Measurements from ENCODE around the gene IAH1. TPM values are rescaled to one million over a fixed set of nuclear protein-coding genes. Genes with fewer than 3 reads are reported as not detected.
"Not testable (repeated sequence)": the region's sequence is repeated elsewhere in the genome, so short reads cannot be mapped to it uniquely, and the experiment has no call there.

The IAH1 gene
- total RNA-seq, 2 experiments from 2014 or later: 64.6 to 66.3 TPM

GRCh38 chr2:9490789-9491188, 16.4 kb downstream of the IAH1 start:
- Mint-ChIP-seq H3K9me3 (no peaks in the 10 kb centered on the region), H3K4me1 (peaks cover 28% of the 10 kb centered on the region), H3K27ac (no peak overlapping the region), H3K27me3 (no peaks in the 10 kb centered on the region), H3K36me3 (peaks cover 24% of the 10 kb centered on the region), H3K4me3 (no peak overlapping the region)
- no peak for DNase-seq

- Mint-ChIP-seq H3K27me3 (no peaks in the 10 kb centered on the region), H3K27ac (no peak overlapping the region), H3K4me1 (peaks cover 30% of the 10 kb centered on the region), H3K4me3 (no peak overlapping the region), H3K9me3 (no peaks in the 10 kb centered on the region), H3K36me3 (peaks cover 23% of the 10 kb centered on the region)
- DNase-seq: no peak
Measured at GRCh38 chr2:9492927-9493326, 18.6 kb downstream of the IAH1 start.

- no peak overlapping the region for H3K4me3 Mint-ChIP-seq
- peak overlapping the region; percentile 39 for H3K27ac Mint-ChIP-seq
- peaks cover 29% of the 10 kb centered on the region for H3K4me1 Mint-ChIP-seq
- H3K36me3 Mint-ChIP-seq: peaks cover 22% of the 10 kb centered on the region
- no peaks in the 10 kb centered on the region for H3K9me3 Mint-ChIP-seq
- no peak for DNase-seq
- no peaks in the 10 kb centered on the region for H3K27me3 Mint-ChIP-seq
Measured at GRCh38 chr2:9493478-9493877, 19.1 kb downstream of the IAH1 start.

GRCh38 chr2:9494081-9494480, 19.7 kb downstream of the IAH1 start:
- no peaks in the 10 kb centered on the region for H3K27me3 Mint-ChIP-seq
- DNase-seq: no peak
- H3K27ac Mint-ChIP-seq: peak overlapping the region; percentile 32
- peaks cover 23% of the 10 kb centered on the region for H3K36me3 Mint-ChIP-seq
- peaks cover 23% of the 10 kb centered on the region for H3K4me1 Mint-ChIP-seq
- H3K9me3 Mint-ChIP-seq: no peaks in the 10 kb centered on the region
- no peak overlapping the region for H3K4me3 Mint-ChIP-seq

GRCh38 chr2:9497017-9497416, 22.7 kb downstream of the IAH1 start:
- Mint-ChIP-seq H3K27me3 (no peaks in the 10 kb centered on the region), H3K36me3 (peaks cover 32% of the 10 kb centered on the region), H3K9me3 (no peaks in the 10 kb centered on the region), H3K4me1 (peaks cover 20% of the 10 kb centered on the region), H3K4me3 (no peak overlapping the region), H3K27ac (peak overlapping the region; percentile 80)
- no peak for DNase-seq

- H3K9me3 Mint-ChIP-seq: no peaks in the 10 kb centered on the region
- no peaks in the 10 kb centered on the region for H3K27me3 Mint-ChIP-seq
- no peak for DNase-seq
- peak overlapping the region; percentile 25 for H3K27ac Mint-ChIP-seq
- H3K36me3 Mint-ChIP-seq: peaks cover 28% of the 10 kb centered on the region
- no peak overlapping the region for H3K4me3 Mint-ChIP-seq
- H3K4me1 Mint-ChIP-seq: peaks cover 20% of the 10 kb centered on the region
Measured at GRCh38 chr2:9498210-9498609, 23.9 kb downstream of the IAH1 start.

- Mint-ChIP-seq H3K4me1 (peaks cover 2% of the 10 kb centered on the region), H3K4me3 (no peak overlapping the region), H3K27me3 (no peaks in the 10 kb centered on the region), H3K36me3 (peaks cover 17% of the 10 kb centered on the region), H3K9me3 (no peaks in the 10 kb centered on the region), H3K27ac (no peak overlapping the region)
- no peak for DNase-seq
Measured at GRCh38 chr2:9508931-9509330, 34.6 kb downstream of the IAH1 start.

GRCh38 chr2:9513946-9514345, 39.6 kb downstream of the IAH1 start:
- H3K9me3 Mint-ChIP-seq, H3K27me3 Mint-ChIP-seq, H3K27ac Mint-ChIP-seq, H3K4me1 Mint-ChIP-seq, H3K4me3 Mint-ChIP-seq, DNase-seq: not testable (repeated sequence)
- peaks cover 28% of the 10 kb centered on the region for H3K36me3 Mint-ChIP-seq

GRCh38 chr2:9517118-9517782, 42.9 kb downstream of the IAH1 start:
- H3K4me1 Mint-ChIP-seq: peaks cover 2% of the 10 kb centered on the region
- no peaks in the 10 kb centered on the region for H3K9me3 Mint-ChIP-seq
- no peak for DNase-seq
- H3K27me3 Mint-ChIP-seq: no peaks in the 10 kb centered on the region
- no peak overlapping the region for H3K27ac Mint-ChIP-seq
- no peak overlapping the region for H3K4me3 Mint-ChIP-seq
- peaks cover 31% of the 10 kb centered on the region for H3K36me3 Mint-ChIP-seq

- Mint-ChIP-seq H3K4me3 (no peak overlapping the region), H3K9me3 (no peaks in the 10 kb centered on the region), H3K27me3 (no peaks in the 10 kb centered on the region), H3K27ac (no peak overlapping the region), H3K4me1 (peaks cover 2% of the 10 kb centered on the region), H3K36me3 (peaks cover 30% of the 10 kb centered on the region)
- no peak for DNase-seq
Measured at GRCh38 chr2:9518163-9518562, 43.8 kb downstream of the IAH1 start.

- H3K4me3 Mint-ChIP-seq: no peak overlapping the region
- no peaks in the 10 kb centered on the region for H3K27me3 Mint-ChIP-seq
- peaks cover 25% of the 10 kb centered on the region for H3K36me3 Mint-ChIP-seq
- H3K27ac Mint-ChIP-seq: no peak overlapping the region
- H3K4me1 Mint-ChIP-seq: no peaks in the 10 kb centered on the region
- H3K9me3 Mint-ChIP-seq: no peaks in the 10 kb centered on the region
- DNase-seq: no peak
Measured at GRCh38 chr2:9518780-9519179, 44.4 kb downstream of the IAH1 start.

- no peak for DNase-seq
- Mint-ChIP-seq H3K27me3 (no peaks in the 10 kb centered on the region), H3K4me1 (no peaks in the 10 kb centered on the region), H3K27ac (no peak overlapping the region), H3K36me3 (peaks cover 22% of the 10 kb centered on the region), H3K4me3 (no peak overlapping the region), H3K9me3 (no peaks in the 10 kb centered on the region)
Measured at GRCh38 chr2:9519250-9519649, 44.9 kb downstream of the IAH1 start.

GRCh38 chr2:9524291-9524690, 49.9 kb downstream of the IAH1 start:
- H3K9me3 Mint-ChIP-seq: no peaks in the 10 kb centered on the region
- H3K4me3 Mint-ChIP-seq: no peak overlapping the region
- no peaks in the 10 kb centered on the region for H3K27me3 Mint-ChIP-seq
- peaks cover 18% of the 10 kb centered on the region for H3K36me3 Mint-ChIP-seq
- no peaks in the 10 kb centered on the region for H3K4me1 Mint-ChIP-seq
- no peak for DNase-seq
- H3K27ac Mint-ChIP-seq: no peak overlapping the region

- H3K36me3 Mint-ChIP-seq: peaks cover 16% of the 10 kb centered on the region
- H3K4me1 Mint-ChIP-seq: no peaks in the 10 kb centered on the region
- no peaks in the 10 kb centered on the region for H3K27me3 Mint-ChIP-seq
- no peak overlapping the region for H3K27ac Mint-ChIP-seq
- no peak overlapping the region for H3K4me3 Mint-ChIP-seq
- H3K9me3 Mint-ChIP-seq: no peaks in the 10 kb centered on the region
- no peak for DNase-seq
Measured at GRCh38 chr2:9525266-9525665, 50.9 kb downstream of the IAH1 start.

GRCh38 chr2:9527995-9528787, 53.8 kb downstream of the IAH1 start:
- peaks cover 11% of the 10 kb centered on the region for H3K36me3 Mint-ChIP-seq
- no peaks in the 10 kb centered on the region for H3K27me3 Mint-ChIP-seq
- no peak overlapping the region for H3K4me3 Mint-ChIP-seq
- no peaks in the 10 kb centered on the region for H3K4me1 Mint-ChIP-seq
- H3K27ac Mint-ChIP-seq: no peak overlapping the region
- no peaks in the 10 kb centered on the region for H3K9me3 Mint-ChIP-seq
- DNase-seq: no peak

- Mint-ChIP-seq H3K27me3 (no peaks in the 10 kb centered on the region), H3K36me3 (peaks cover 5% of the 10 kb centered on the region), H3K9me3 (no peaks in the 10 kb centered on the region), H3K4me3 (no peak overlapping the region), H3K4me1 (peaks cover 8% of the 10 kb centered on the region), H3K27ac (no peak overlapping the region)
- no peak for DNase-seq
Measured at GRCh38 chr2:9532421-9532820, 58.1 kb downstream of the IAH1 start.
